HG03135 (cell line): ENCODE results near the gene PRKAG2.
"Not testable (repeated sequence)": the region's sequence is repeated elsewhere in the genome, so short reads cannot be mapped to it uniquely, and the experiment has no call there.

Source experiments
- ATAC-seq: cut with Tn5 transposase; IDR thresholded peaks from one replicate; pipeline ENCODE4 v1.9.1; 2021; ENCODE audit warnings: mild to moderate bottlenecking, moderate library complexity; ENCODE audit not compliant: unreplicated experiment

PRKAG2 gene

DNA sequence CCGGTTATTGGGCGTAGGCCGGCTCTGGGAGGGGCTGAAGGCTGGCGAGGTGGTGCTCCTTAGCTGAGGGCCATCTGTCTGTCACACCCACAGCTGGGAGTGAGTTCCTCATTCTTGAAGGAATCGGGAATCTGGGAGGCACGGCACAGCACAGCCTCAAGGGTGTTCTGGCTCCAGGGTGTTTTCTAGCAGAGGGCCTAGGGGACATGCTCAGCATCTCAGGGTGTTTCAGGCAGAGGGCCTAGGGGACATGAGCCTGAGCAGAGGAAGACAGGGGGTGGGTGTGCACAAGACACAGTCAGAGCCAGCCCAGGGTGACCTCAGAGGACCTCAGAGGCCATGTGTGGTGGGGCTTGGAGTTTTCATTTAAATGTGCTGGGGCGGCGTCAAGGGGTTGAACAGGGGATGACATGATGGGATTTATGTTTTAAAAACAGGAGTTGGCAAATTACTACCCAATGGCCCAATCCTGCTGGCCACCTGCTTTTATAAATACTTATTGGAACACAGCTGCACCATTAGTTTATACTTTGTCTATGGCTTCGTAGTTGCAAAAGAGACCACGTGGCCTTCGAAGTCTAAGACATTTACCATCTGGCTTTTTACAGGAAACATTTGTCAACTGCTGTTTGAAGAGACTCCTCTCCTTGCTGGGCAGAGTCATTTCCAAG is 121.6 kb downstream of the PRKAG2 start:
- no peak for ATAC-seq

DNA sequence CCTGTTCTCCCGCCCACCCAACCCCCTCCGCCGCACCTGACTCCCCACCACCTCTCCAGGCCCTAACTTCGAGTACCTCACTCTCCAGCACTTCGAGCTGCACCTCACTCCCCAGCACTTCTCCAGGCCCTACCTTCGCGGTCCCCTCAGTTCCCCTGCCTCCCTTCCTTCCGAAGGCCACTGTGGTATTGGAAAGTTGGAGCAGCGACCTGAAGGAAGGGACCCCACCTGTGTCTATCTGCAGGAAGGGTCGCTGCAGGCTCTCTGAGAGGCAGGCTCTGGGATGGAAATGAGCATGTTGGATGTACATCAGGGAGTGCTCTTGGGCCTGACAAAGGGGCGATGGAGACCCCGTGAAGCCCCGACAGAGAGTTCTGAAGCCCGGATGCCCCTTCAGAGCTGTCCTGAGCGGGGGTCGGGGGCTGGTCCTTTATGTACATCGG is 122.2 kb downstream of the PRKAG2 start:
- ATAC-seq, result no peak

DNA sequence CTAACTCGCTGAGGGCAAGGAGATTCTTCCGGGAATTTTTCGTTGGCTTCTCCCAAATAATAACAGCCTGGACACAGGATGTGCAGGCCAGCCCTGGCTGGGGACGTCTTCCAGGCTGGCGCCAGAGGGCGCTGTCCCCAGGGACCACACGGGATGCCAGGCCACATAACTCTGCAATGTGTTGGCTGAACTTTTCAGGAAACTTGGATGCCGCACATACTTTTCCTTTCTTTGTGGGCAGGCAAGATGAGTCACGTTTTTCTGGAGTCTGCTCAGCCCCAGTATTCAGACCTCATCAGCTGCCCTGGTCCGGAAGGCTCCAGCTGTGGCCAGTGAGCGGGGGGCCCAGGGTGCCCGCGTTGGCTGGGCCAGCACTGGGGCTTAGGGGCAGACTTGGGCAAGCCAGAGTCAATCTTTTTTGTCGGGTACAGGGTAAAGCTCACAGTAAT is 122.7 kb downstream of the PRKAG2 start:
- ATAC-seq, result no peak

DNA sequence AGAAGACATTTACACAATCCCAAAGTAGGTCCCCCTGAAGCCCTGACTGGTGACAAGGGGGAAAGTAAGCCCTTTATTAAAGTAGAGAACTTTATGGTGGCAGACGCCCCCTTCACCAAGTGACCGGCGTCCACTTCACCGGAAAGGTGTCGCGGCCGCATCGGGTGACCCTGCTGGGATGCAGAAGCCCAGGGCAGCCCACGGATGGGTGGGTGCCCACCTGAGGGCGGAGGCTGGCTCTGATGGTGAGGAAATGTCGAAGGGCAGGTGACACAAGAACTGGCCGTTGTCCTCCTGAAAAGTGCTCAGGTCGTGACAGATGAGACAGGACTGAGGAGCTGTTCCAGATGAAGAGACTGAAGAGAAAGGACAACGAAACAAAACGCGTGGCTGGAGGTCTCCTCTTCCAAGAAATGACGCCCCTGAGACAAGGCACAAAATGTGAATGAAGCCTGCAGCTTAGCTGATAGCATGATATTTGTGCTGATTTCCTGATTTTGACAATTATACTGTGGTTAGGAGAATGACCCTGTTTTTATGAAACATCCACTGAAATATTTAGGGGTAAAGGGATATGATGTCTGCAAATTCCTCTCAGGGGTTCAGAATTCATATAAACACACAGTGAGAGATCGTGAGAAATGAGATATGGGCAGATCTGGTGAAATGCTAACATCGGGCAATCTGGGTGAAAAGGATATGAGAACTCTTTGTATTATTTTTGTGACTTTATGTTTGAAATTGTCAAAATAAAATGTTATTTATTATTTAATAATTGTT is 123.9 kb downstream of the PRKAG2 start:
- ATAC-seq, result no peak

DNA sequence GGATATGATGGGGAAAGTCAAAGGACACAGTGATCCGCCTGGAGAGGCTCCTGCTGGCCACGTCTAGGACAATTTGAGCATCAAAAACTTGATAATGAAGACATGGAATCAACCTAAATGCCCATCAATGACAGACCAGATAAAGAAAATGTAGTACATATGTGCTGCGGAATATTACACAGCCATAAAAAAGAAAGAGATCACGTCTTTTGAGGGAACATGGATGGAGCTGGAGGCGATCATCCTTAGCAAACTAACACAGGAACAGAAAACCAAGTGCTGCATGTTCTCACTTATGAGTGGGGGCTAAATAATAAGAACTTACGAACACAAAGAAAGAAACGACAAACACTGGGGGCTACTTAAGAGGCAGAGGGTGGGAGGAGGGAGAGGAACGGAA is 124.9 kb downstream of the PRKAG2 start:
- ATAC-seq, result no peak

DNA sequence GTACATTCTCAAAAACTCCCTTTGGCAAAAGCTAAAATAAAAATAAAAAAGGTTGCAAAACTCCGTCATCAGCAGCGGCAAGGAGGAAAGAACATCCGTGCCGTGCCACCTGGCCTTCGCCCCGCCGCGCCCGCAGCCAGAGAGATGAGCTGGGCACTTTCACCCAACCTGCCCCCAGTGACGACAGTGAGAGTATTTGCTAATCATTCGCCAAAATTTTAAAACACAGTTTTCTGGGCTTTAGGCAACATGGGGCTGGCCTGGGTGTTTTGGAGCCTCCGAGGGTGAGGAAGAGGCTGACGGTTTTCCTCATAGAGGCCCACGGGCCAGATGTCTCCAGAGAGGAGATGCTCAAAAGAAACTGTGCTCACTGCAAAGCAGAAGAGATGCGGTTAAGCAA is 128.2 kb downstream of the PRKAG2 start:
- ATAC-seq, result no peak

DNA sequence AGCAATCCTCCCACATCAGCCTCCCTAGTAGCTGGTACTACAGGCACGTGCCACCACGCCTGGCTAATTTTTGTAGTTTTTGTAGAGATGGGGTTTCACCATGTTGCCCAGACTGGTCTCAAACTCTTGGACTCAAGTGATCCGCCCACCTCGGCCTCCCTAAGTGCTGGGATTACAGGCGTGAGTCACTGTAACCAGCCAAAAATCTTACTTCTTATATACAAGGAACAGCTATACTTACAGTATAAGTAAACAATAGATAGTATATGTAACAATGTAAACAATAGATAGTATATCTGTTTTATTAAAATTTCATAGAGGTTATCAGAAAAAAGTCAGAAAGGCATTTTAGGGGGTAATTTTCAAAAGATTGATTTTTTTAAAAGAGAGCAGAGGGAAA is 128.9 kb downstream of the PRKAG2 start:
- ATAC-seq, result not testable (repeated sequence)

DNA sequence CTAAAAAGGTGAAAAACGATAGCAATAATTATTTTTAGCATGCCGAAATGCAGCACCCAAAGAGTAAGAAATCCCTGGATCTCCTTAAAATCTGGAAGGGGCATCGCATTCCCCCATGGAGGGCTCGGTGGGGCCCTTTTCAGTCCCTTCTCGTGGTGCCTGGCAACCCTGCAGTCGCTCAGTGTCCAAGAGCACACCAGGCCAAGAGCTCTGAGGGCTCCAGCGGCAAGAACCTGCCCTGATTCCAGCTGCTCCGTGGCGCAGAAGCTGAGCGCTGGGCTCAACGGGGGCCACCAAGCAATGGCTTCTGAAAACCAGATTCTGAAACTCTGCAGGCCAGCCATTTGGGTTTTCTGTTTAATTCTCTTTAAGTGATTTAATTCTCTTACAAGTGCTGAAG is 131.2 kb downstream of the PRKAG2 start:
- no peak for ATAC-seq

DNA sequence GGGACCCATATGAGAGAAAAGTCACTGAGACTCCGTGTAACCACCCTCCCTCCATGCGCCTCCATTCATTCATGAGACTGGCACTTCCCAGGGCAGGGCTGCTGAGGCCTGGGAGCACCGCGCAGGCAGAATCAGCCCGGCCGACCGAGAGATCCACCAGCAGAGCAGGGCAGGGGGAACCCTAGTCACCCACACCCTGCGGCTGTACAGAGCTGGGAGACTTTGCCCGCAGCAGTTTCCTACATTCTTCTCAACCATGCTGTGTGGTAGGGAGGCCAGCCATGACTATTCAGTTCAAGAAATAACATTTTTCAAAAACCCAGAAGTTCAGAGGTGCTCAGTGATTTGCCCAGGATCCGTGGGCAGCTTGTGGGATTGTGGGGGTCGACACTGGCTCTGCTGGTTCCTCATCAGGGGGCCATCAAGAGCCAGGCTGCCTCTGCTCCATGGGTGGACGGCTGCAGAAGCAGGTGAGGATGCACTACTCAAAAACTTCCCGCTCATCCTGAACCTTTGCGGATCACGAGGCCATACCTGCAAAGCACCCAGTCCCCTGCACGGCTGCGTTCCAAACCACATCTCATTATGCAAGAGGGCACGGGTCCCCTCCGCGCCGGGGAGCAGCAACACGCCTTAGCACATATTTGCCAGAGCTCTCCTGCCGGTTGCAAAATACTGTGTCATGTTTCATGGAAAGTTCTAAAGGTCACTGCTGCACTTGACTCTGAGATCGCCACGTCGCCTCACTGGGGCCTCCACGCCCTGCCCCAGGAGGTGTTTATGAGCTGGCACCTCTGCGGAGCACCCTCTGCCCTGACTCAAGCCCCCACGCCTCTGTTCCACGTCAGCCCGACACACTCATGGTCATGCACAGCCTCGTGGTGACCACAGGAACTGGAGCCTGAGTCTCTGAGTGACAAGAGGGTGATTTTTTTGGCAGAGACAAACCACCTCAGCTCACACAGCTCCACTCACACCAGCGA is 132.0 kb downstream of the PRKAG2 start:
- ATAC-seq, result no peak

DNA sequence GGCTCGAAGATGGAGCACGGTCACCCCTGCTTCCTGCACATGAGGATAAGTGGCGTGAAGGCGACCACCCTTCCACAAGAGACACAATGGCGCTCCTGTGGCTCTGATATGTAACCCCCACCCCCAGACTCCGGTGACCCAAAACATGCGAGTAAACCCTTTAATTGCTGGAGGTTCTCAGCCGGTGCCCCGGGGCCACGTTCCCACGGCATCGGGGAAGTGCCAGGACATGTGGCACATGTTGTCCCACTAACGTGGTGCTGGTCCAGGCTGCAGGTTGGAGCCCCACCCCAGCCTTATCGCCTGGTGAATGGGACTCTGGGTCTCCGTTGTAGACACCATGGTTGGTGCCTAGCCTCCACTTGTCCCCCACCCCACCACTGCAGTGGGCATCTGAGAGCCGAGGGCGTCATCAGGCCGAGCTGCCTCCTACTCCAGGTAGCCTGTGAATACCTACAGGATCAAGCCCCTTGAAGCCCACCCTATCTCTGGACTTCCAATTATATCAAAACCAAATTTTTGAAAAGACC is 132.8 kb downstream of the PRKAG2 start:
- ATAC-seq, result no peak

DNA sequence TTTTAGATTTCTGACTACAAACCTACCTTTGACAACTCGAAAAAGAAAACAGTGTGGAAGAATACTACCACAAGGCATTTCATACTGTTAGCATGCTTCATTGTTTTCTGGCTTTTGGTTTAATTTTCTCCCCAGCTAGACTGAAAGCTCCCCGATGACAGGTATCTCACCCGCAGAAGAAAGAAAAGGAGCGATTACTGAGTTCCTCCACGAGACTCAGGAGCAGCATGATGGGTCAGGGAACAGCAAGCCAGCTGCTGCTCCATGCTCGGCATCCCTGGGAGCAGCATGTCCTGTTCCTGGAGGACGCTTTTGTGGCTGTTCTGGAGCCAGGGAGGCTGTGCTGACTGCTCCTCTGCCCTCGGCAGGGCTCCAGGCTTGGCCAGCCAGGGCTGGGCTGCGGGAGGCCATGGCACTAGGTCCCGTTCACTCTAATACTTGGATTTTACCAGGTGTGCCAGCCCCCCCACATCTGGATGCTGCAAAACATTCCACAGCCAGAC is 133.4 kb downstream of the PRKAG2 start:
- ATAC-seq, result no peak

DNA sequence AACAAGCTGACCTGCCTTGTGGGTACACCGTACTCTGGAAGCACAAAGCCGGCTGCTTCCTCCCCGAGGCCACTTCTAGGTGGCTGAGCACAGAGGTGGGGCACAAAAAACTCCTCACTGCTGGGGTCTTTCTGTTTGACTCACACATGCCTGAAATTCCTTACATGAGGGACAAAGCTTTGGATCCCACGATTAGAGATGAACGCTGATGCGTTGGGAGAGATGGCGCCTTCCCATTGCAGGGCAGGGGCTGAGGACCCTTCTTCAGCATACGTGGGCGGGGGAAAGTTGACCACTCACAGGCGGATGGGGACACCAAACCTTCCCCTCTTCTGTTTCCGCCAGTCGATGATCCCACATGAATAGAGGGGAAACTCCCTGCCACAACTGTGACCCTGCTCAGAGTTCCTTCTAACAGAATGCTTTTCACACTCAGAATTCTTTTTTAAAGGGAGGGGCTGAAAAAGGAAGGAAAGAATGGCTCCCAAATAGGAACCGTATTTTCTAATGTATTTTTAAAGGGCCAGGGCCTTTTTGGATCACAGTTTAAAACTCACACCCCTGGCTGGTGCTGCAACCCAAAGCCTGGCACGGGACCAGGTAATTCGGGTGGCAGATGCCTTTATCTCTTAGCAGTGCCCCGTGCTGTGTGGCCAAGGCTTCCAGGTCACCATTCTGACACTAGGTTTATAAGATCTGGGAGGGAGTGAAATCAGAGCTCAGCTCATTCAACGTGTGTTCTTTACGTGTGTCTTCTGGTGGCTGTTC is 134.0 kb downstream of the PRKAG2 start:
- ATAC-seq, result no peak

DNA sequence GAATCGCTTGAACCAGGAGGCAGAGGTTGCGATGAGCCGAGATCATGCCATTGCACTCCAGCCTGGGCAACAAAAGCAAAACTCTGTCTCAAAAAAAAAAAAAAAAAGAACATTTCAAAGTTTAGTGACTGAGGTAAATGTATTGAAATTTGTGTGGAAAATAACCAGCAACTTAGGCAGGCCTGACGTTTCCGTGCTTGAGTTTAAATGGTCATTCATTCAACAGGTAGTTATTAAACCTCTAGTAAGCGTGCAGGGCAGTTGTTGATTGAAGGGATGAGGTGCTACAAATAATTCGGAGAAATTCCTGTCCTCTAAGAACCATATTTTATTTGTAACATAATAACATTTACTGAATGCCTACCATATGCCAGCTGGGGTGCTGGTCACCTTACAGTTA is 135.3 kb downstream of the PRKAG2 start:
- no peak for ATAC-seq

DNA sequence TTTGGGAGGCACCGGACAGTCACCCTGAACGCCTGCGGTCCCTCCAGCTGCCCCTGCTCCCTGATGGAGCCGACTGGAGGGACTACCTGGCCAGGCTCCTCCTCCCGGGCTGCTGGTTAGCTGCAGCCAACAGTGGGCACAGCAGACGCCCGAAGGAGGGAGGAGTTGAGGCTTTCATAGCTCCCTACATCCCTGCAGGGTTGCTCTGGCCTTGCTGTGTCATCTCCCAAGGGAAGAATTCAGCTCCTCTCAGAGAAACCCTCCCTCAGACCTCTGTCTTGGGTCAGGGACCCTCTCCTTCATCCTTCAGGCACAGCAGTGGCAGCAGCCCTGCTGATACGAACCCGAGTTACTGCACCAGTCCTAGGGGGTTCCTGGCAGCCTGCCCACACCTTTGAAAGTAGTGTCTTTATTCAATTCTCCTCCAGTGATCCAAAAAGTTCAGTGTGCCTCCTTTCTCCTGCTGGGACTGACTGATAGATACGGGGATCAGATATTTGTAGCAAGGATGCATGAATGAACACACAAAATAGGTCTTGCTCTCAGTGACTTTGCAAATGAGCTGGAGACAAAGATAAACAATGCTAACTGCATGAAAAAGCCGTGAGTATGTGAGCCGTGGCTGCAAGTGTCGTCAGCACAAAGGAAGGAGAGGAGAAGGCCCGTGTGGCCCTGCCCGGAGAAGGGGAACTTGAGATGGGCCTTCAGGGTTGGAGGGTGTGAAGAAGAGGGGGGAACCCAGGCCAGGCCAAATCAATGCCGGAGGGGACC is 136.6 kb downstream of the PRKAG2 start:
- ATAC-seq, result no peak

DNA sequence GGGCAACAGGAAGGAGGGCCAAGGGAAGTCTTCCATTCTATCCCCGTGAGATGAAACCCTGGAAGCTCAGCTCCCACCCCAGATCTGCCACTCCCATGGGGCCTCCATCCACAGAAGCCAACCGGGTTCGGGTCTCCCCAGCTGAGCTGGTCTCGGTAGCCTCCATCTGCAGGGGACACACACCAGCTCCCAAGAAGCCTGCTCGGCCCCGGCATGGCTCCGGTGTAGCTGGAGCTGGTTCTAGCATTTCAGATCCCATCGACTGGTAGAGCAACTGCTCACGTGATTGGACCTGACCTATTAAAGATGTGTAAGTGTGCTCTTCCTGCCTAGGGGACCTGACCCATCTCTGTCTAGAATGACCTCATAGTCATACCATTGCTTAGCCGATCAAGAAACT is 138.0 kb downstream of the PRKAG2 start:
- ATAC-seq, result no peak

DNA sequence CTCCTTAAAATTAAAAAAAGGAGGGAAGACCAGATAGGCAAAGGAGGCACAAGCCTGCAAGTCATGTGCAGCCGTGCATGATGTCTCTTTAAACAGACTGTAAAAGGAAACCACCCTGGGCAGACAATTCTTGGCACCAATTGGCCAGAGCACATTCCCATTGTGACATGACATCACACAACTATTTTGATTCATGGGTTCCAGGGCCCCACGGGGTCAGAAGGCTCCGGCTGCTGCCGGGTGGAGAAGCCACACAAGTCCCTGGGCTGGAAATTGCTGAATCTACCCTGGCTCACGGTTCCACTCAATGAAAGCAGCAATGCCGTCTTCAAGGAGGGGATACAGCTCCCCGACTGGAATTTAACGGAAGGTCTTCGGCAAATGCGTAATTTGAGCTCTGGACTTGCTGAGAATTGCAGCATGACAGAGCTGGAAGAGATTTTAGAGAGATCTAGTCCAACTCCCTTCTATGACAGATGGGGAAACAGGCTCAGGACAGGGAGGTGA is 140.5 kb downstream of the PRKAG2 start:
- no peak for ATAC-seq

DNA sequence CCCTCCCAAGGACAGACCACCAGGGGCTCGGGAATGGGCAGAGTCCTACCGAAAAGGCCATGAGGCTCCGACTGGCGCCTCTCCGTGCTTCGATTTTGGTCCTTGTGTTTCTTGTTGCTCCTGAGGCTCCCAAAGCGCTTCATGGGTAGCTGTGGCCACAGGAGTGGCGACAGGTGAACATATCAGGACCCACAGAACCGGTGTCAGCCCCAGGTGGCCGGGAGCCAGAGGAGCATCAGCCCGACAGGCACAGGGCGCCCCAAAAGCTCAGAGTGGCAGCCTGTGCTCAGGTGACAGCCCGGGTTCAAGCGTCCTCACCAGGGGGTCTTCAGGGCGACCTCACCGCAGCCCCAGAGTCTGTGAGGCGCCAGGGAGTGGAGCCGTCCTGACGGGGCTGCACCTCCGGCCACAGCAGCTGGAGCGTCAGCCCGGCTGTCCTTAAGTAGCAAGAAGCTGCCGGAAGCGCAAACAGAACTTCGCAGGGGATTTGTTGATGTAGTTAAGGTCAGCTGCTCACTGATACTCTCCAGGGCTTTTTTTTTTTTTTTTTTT is 141.0 kb downstream of the PRKAG2 start:
- no peak for ATAC-seq

DNA sequence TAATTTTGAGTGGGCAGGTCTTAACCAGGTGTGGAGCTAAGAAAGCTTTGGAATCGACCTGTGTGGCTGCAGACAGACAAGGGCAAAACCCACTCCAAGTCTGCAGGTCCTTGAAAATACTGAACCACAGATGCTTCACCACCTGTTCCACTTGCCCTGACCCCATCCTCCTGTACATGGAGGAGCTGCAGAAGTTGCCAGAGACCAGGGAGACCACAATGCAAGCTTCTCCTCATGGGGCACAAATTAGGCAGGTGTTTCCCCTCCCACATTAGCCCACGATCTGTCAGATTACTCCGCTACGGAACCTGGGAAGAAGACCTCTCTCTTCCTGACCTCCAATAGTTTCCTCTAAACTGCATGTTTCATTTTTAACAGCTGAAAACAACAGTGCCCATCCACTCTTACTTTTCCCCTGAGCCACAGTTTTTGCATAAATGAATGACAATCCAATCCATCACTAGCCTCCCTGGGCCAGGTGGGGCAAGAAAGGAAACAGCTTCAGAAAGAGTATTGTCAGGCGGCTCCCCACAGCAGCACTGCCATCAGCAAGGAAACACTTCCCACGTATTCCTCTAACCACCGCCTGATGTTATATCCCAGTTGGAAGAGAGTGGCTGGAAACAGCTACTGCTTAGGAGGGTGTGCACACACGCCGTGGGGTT is 141.6 kb downstream of the PRKAG2 start:
- no peak for ATAC-seq
